Mucosa of rectum (tissue), 2 donors: Measurements from ENCODE around the gene IFNA10.
"Not testable (repeated sequence)": the region's sequence is repeated elsewhere in the genome, so short reads cannot be mapped to it uniquely, and the experiment has no call there.

Source experiments
- H3K27ac ChIP-seq, 2 donors: one replicate each; pipeline ENCODE4 v1.7.0; 2013; ENCODE audit warnings: inconsistent platforms in 2 of 2, low read depth in 2 of 2, low read length in 2 of 2
- H3K27me3 ChIP-seq, 2 donors: one replicate each; pipeline ENCODE4 v1.7.0; 2013; ENCODE audit warnings: low read length in 2 of 2; ENCODE audit not compliant: control insufficient read depth in 2 of 2, insufficient read depth in 2 of 2
- H3K36me3 ChIP-seq, 2 donors: one replicate each; pipeline ENCODE4 v1.7.0; 2013; ENCODE audit warnings: low read length in 2 of 2; ENCODE audit not compliant: control insufficient read depth in 2 of 2, insufficient read depth in 2 of 2
- H3K4me1 ChIP-seq, 2 donors: one replicate each; pipeline ENCODE4 v1.7.0; 2013; ENCODE audit warnings: low read length in 2 of 2, mild to moderate bottlenecking in 1 of 2; ENCODE audit not compliant: control insufficient read depth in 2 of 2, insufficient read depth in 2 of 2
- H3K4me3 ChIP-seq, 2 donors: one replicate each; pipeline ENCODE4 v1.7.0; 2013; ENCODE audit warnings: low read length in 2 of 2
- H3K9ac ChIP-seq, 2 donors: one replicate each; pipeline ENCODE4 v1.7.0; 2013; ENCODE audit warnings: low read length in 2 of 2, low read depth in 1 of 2, mild to moderate bottlenecking in 1 of 2
- H3K9me3 ChIP-seq, 2 donors: one replicate each; pipeline ENCODE4 v1.7.0; 2013; ENCODE audit warnings: low read length in 2 of 2; ENCODE audit not compliant: control insufficient read depth in 2 of 2
- donor health status: healthy.
- donor health status: Normal muscosa, but diverticular disease.

Gene IFNA10

GRCh38 chr9:21207043-21207442 is at the start of gene IFNA10:
TSS of gene IFNA10 (minus strand) at chr9:21207143. CDS start at chr9:21207097, 46 bp downstream.
- H3K27ac ChIP-seq, H3K27me3 ChIP-seq, H3K36me3 ChIP-seq, H3K4me3 ChIP-seq, H3K9me3 ChIP-seq, H3K4me1 ChIP-seq, H3K9ac ChIP-seq: not testable (repeated sequence)

- Histone ChIP-seq H3K4me1 (no peaks in the 10 kb centered on the region), H3K4me3 (no peak overlapping the region), H3K9ac (no peak overlapping the region), H3K27ac (no peak overlapping the region), H3K27me3 (no peaks in the 10 kb centered on the region), H3K36me3 (no peaks in the 10 kb centered on the region), H3K9me3 (no peaks in the 10 kb centered on the region)
Observed at GRCh38 chr9:21255538-21256212, 48.7 kb upstream of the IFNA10 start.

GRCh38 chr9:21252721-21253547 is 46.0 kb upstream of the IFNA10 start:
- no peak overlapping the region for H3K9ac ChIP-seq
- no peaks in the 10 kb centered on the region for H3K9me3 ChIP-seq
- H3K36me3 ChIP-seq = no peaks in the 10 kb centered on the region
- H3K4me3 ChIP-seq = no peak overlapping the region
- H3K27me3 ChIP-seq = no peaks in the 10 kb centered on the region
- H3K4me1 ChIP-seq = no peaks in the 10 kb centered on the region
- no peak overlapping the region for H3K27ac ChIP-seq

GRCh38 chr9:21251638-21252037 is 44.7 kb upstream of the IFNA10 start:
- Histone ChIP-seq H3K4me3 (no peak overlapping the region), H3K36me3 (no peaks in the 10 kb centered on the region), H3K9me3 (no peaks in the 10 kb centered on the region), H3K27me3 (no peaks in the 10 kb centered on the region), H3K9ac (no peak overlapping the region), H3K27ac (no peak overlapping the region), H3K4me1 (no peaks in the 10 kb centered on the region)

- H3K9ac ChIP-seq = no peak overlapping the region
- H3K4me3 ChIP-seq = no peak overlapping the region
- H3K27me3 ChIP-seq = no peaks in the 10 kb centered on the region
- no peaks in the 10 kb centered on the region for H3K9me3 ChIP-seq
- no peak overlapping the region for H3K27ac ChIP-seq
- no peaks in the 10 kb centered on the region for H3K4me1 ChIP-seq
- no peaks in the 10 kb centered on the region for H3K36me3 ChIP-seq
Observed at GRCh38 chr9:21251190-21251589, 44.2 kb upstream of the IFNA10 start.

GRCh38 chr9:21244836-21245235 is 37.9 kb upstream of the IFNA10 start:
- Histone ChIP-seq H3K27me3 (no peaks in the 10 kb centered on the region), H3K4me3 (no peak overlapping the region), H3K4me1 (no peaks in the 10 kb centered on the region), H3K9me3 (no peaks in the 10 kb centered on the region), H3K36me3 (no peaks in the 10 kb centered on the region), H3K9ac (no peak overlapping the region), H3K27ac (no peak overlapping the region)

- Histone ChIP-seq H3K27me3 (no peaks in the 10 kb centered on the region), H3K4me1 (no peaks in the 10 kb centered on the region), H3K27ac (no peak within 1 kb of the TSS), H3K9ac (no peak within 1 kb of the TSS), H3K9me3 (no peaks in the 10 kb centered on the region), H3K36me3 (no peaks in the 10 kb centered on the region), H3K4me3 (no peak within 1 kb of the TSS)
Observed at GRCh38 chr9:21239911-21240310, 33.0 kb upstream of the IFNA10 start, which contains the start of gene IFNA14. TSS of gene IFNA14 (minus strand) at chr9:21240005. CDS start at chr9:21239935, 70 bp downstream.

- H3K9me3 ChIP-seq, H3K9ac ChIP-seq, H3K27me3 ChIP-seq: not testable (repeated sequence)
Observed at GRCh38 chr9:21236360-21236714, 29.4 kb upstream of the IFNA10 start.

GRCh38 chr9:21235468-21236359 is 28.8 kb upstream of the IFNA10 start:
- H3K27me3 ChIP-seq, H3K9me3 ChIP-seq, H3K4me1 ChIP-seq, H3K27ac ChIP-seq, H3K9ac ChIP-seq, H3K4me3 ChIP-seq, H3K36me3 ChIP-seq: not testable (repeated sequence)

More at GRCh38 chr9:21236360-21236714, 29.4 kb upstream of the IFNA10 start:
- H3K4me1 ChIP-seq, H3K36me3 ChIP-seq, H3K4me3 ChIP-seq, H3K27ac ChIP-seq: not testable (repeated sequence)
